HepG2 (cell line): ENCODE results near the gene PPP2R2D. TPM values are rescaled to one million over a fixed set of nuclear protein-coding genes. Genes with fewer than 3 reads are reported as not detected.

Experiments
- ATAC-seq: fragments of 200-7000 bp; cut with Tn5 transposase; 3 replicates; pipeline ENCODE4 v1.9.1; 2020; ENCODE audit warnings: mild to moderate bottlenecking, moderate library complexity
- BruUV-seq: library from RNA; stranded (reverse); fragments of 400-500 nt; replicated peaks from 2 replicates; lab custom pipeline; 2021; lab: Mats Ljungman, UMichigan
- CTCF ChIA-PET: fragments of 300-600 bp; formaldehyde crosslinking; extraction: SDS; loops from one replicate; lab custom pipeline; 2021; ENCODE audit warnings: low total read pairs, inconsistent platforms, low intra/inter-chr PET ratio; lab: Yijun Ruan, JAX
- POLR2A ChIA-PET: fragments of 350-600 bp; sonication (Branson Sonifier 250); formaldehyde crosslinking; loops from one replicate; lab custom pipeline; 2020; ENCODE audit warnings: antibody characterized with exemption, inconsistent platforms; lab: Yijun Ruan, JAX
- DNase-seq: peaks from one replicate; pipeline ENCODE4 v3.0.0-alpha.2; 2015; ENCODE audit warnings: low spot score
- FAIRE-seq: peaks from 3 replicates; lab custom pipeline; 2011; peaks lifted over from hg19 to GRCh38; lab: Jason Lieb, UNC
- H2AFZ ChIP-seq: one replicate; pipeline ENCODE4 v1.6.1; 2011; ENCODE audit warnings: low read length, inconsistent platforms
- H3K27ac ChIP-seq: fragments of 300-600 bp; 3 replicates; pipeline ENCODE4 v1.8.0; 2011; ENCODE audit warnings: mixed run types, mild to moderate bottlenecking, mixed read lengths, low read length, inconsistent platforms; ENCODE audit not compliant: insufficient read depth; ENCODE audit errors: extremely low read length
- H3K27me3 ChIP-seq, 2 experiments: fragments of 200-600 bp in 1 of 2; 2 replicates in 1 of 2; 3 replicates in 1 of 2; pipeline versions ENCODE4 v1.6.0 to v1.8.0; 2011; ENCODE audit warnings: low read length in 2 of 2, mild to moderate bottlenecking in 2 of 2, moderate library complexity in 2 of 2, inconsistent platforms in 1 of 2; ENCODE audit not compliant: insufficient read depth in 2 of 2, control insufficient read depth in 1 of 2
- H3K36me3 ChIP-seq, 2 experiments: fragments of 200-600 bp in 1 of 2; replicated peaks in 1 of 2; 2 replicates in 1 of 2; 3 replicates in 1 of 2; pipeline versions ENCODE4 v1.5.1 to v1.8.0; 2011; ENCODE audit warnings: low read length in 2 of 2, inconsistent platforms in 1 of 2; ENCODE audit not compliant: insufficient read depth in 2 of 2, control insufficient read depth in 1 of 2
- H3K4me1 ChIP-seq: 2 replicates; pipeline ENCODE4 v1.5.1; 2012; ENCODE audit warnings: low read length, inconsistent platforms; ENCODE audit not compliant: insufficient read depth
- H3K4me2 ChIP-seq: 2 replicates; pipeline ENCODE4 v1.6.0; 2011; ENCODE audit warnings: low read depth, low read length, inconsistent platforms
- H3K4me3 ChIP-seq, 3 experiments: fragments of 200-600 bp in 1 of 3; sonication (generic), shearing (Covaris generic) in 1 of 3; replicated peaks in 1 of 3; 2 replicates each; pipeline ENCODE4 v1.5.1; 2011 to 2016; ENCODE audit warnings: low read length in 3 of 3, inconsistent platforms in 2 of 3, low read depth in 2 of 3, mild to moderate bottlenecking in 2 of 3, control low read depth in 1 of 3, mixed read lengths in 1 of 3; ENCODE audit not compliant: insufficient read depth in 1 of 3
- H3K79me2 ChIP-seq: one replicate; pipeline ENCODE4 v1.6.1; 2011; ENCODE audit warnings: low read length, inconsistent platforms; ENCODE audit not compliant: insufficient read depth
- H3K9ac ChIP-seq: 2 replicates; pipeline ENCODE4 v1.6.0; 2011; ENCODE audit warnings: mild to moderate bottlenecking, low read depth, low read length, inconsistent platforms; ENCODE audit not compliant: insufficient read depth
- H3K9me3 ChIP-seq: 2 replicates; pipeline ENCODE4 v1.5.1; 2012; ENCODE audit warnings: mild to moderate bottlenecking, low read length
- H4K20me1 ChIP-seq: 2 replicates; pipeline ENCODE4 v1.6.0; 2011; ENCODE audit warnings: inconsistent platforms, mild to moderate bottlenecking, low read length, moderate library complexity; ENCODE audit not compliant: insufficient read depth
- BORCS8-MEF2B ChIP-seq: sonication (generic); formaldehyde crosslinking; IDR thresholded peaks from 2 replicates; pipeline ENCODE4 v1.8.0; 2022; ENCODE audit warnings: mild to moderate bottlenecking, missing genetic modification reagents
- BRD4 ChIP-seq: sonication (generic); formaldehyde crosslinking; IDR thresholded peaks from 2 replicates; pipeline ENCODE4 v1.4.0; 2020; ENCODE audit warnings: missing genetic modification reagents
- CREB3 ChIP-seq: sonication (generic); formaldehyde crosslinking; IDR thresholded peaks from 2 replicates; pipeline ENCODE4 v1.5.0; 2020; ENCODE audit warnings: missing genetic modification reagents
- PPARG ChIP-seq: conservative IDR thresholded peaks from 2 replicates; pipeline ENCODE4 v1.6.1; 2016; ENCODE audit warnings: missing biosample characterization, missing genetic modification reagents
- RBM22 ChIP-seq: fragments of 200-400 bp; formaldehyde crosslinking; optimal IDR thresholded peaks from 2 replicates; pipeline ENCODE3; 2017; ENCODE audit warnings: mild to moderate bottlenecking, low read length, moderate library complexity
- ZNF207 ChIP-seq: fragments of 450-650 bp; IDR thresholded peaks from 2 replicates; pipeline ENCODE4 v1.6.1; 2016; ENCODE audit warnings: antibody characterized with exemption, borderline replicate concordance
- ZNF619 ChIP-seq: sonication (generic); formaldehyde crosslinking; IDR thresholded peaks from 2 replicates; pipeline ENCODE4 v1.4.0; 2020; ENCODE audit warnings: mild to moderate bottlenecking, missing genetic modification reagents
- ZNF678 ChIP-seq: sonication (generic); formaldehyde crosslinking; IDR thresholded peaks from 2 replicates; pipeline ENCODE4 v1.4.0; 2020; ENCODE audit warnings: mild to moderate bottlenecking, missing genetic modification reagents
- ZNF75D ChIP-seq: sonication (generic); formaldehyde crosslinking; IDR thresholded peaks from 2 replicates; pipeline ENCODE4 v1.8.1; 2023; ENCODE audit warnings: missing genetic modification reagents, mild to moderate bottlenecking, borderline replicate concordance
- WGBS: methylation state at CpG from one replicate; pipeline ENCODE4 v1.1.6; 2017; ENCODE audit warnings: low lambda C conversion rate; 5-methylcytosine and 5-hydroxymethylcytosine counted together
- in situ Hi-C: cut with HindIII; loops from 2 replicates; pipeline ENCODE4 v1.10.0; 2017; ENCODE audit warnings: low pct_unique_long_range_greater_than_20kb; ENCODE audit not compliant: extremely low pct_ligation_motif_present
- intact Hi-C: fragments of 100-400 bp; cut with micrococcal nuclease; formaldehyde crosslinking; loops from one replicate; pipeline ENCODE4 v1.10.0; 2022; ENCODE audit not compliant: unreplicated experiment
- polyA plus RNA-seq, 8 experiments: library from polyadenylated mRNA; depleted of rRNA in 3 of 8; stranded (reverse) in 7 of 8; unstranded in 1 of 8; fragments of >200 nt; fragmentation: Illumina TruSeq in 4 of 8; extraction: Trizol in 4 of 8; gene quantifications; 2 replicates each; pipeline versions ENCODE4 v1.2.1 to v1.2.3, GENCODE V29; 2011 to 2016; ENCODE audit warnings: low read depth in 4 of 8, missing spikeins in 1 of 8, mixed read lengths in 1 of 8; ENCODE audit not compliant: insufficient read depth in 1 of 8
- total RNA-seq, 5 experiments: library from RNA; depleted of rRNA; stranded (reverse); fragments of >200 nt; fragmentation: Illumina TruSeq; extraction: Trizol; gene quantifications; 2 replicates each; pipeline ENCODE4 v1.2.3, GENCODE V29; 2016; ENCODE audit warnings: low read depth in 1 of 5

Gene PPP2R2D
- total and polyA plus RNA-seq, 2 of the 13 experiments (the other 11 are each of a cell fraction or from before 2014, with no cell fraction given): 32.7 to 33.2 TPM

GRCh38 chr10:131955591-131956340 is 55.0 kb downstream of the PPP2R2D start:
- POLR2A ChIA-PET: no interaction called here
- WGBS: 96% methylated on average over 38 of the region's 38 CpGs
- no peak overlapping the region for H3K4me3 ChIP-seq
- H3K27ac ChIP-seq: no peak overlapping the region
- no peak for ATAC-seq
- H3K79me2 ChIP-seq: no peaks in the 10 kb centered on the region
- intact Hi-C loops (no loop called here), in situ Hi-C loops (no loop called here)
- no peak overlapping the region for H3K4me2 ChIP-seq
- H3K4me1 ChIP-seq: no peaks in the 10 kb centered on the region
- DNase-seq: no peak
- TSS peak; percentile 25 for BruUV-seq
- peaks cover 24 to 54% of the 10 kb centered on the region in 2 experiments; a peak in 4 of 5 replicates for H3K36me3 ChIP-seq
- no peak for TF ChIP-seq BRD4 (CRISPR knock-in tag)
- no peak for TF ChIP-seq ZNF619 (CRISPR knock-in tag)
- peak; percentile 23 for TF ChIP-seq RBM22
- TF ChIP-seq CREB3 (CRISPR knock-in tag): no peak
- no peak for TF ChIP-seq ZNF75D (CRISPR knock-in tag)
- TF ChIP-seq PPARG (CRISPR knock-in tag): no peak
- no peak for TF ChIP-seq ZNF207
- TF ChIP-seq ZNF678 (CRISPR knock-in tag): no peak
- no peak for TF ChIP-seq BORCS8-MEF2B (CRISPR knock-in tag)
- no peaks in the 10 kb centered on the region for H3K27me3 ChIP-seq
- FAIRE-seq: no peak
- no peaks in the 10 kb centered on the region for H3K9me3 ChIP-seq
- H4K20me1 ChIP-seq: no peaks in the 10 kb centered on the region
- CTCF ChIA-PET: no interaction called here
- H2AFZ ChIP-seq: no peak overlapping the region
- no peak overlapping the region for H3K9ac ChIP-seq
